Activated B cell treated with CpG ODN at 0.5 μM for 24 hours (primary cell): ENCODE data around the gene GRAMD1A. TPM values are rescaled to one million over a fixed set of nuclear protein-coding genes. Genes with fewer than 3 reads are reported as not detected.

Experiments used
- ATAC-seq: fragments of 200-7000 bp; cut with Tn5 transposase; one replicate; pipeline ENCODE4 v1.10.0; 2021; ENCODE audit warnings: low read depth, mild to moderate bottlenecking, moderate library complexity
- CTCF ChIA-PET: fragments of 350-600 bp; sonication (Branson Sonifier 250); formaldehyde crosslinking; loops from one replicate; lab custom pipeline; 2021; ENCODE audit warnings: antibody characterized with exemption; lab: Charles Lee
- POLR2A ChIA-PET: fragments of 350-600 bp; sonication (Branson Sonifier 250); formaldehyde crosslinking; loops from one replicate; lab custom pipeline; 2021; ENCODE audit warnings: antibody characterized with exemption; lab: Charles Lee
- DNase-seq: peaks from one replicate; pipeline ENCODE4 v3.0.0; 2022
- H3K27ac Mint-ChIP-seq: one replicate; pipeline ENCODE4 v1.8.0; 2020; ENCODE audit warnings: mixed read lengths
- H3K27me3 Mint-ChIP-seq: one replicate; pipeline ENCODE4 v1.8.0; 2021; ENCODE audit warnings: mixed read lengths
- H3K36me3 Mint-ChIP-seq: one replicate; pipeline ENCODE4 v1.8.0; 2021; ENCODE audit warnings: low read depth, mixed read lengths
- H3K4me1 Mint-ChIP-seq: one replicate; pipeline ENCODE4 v1.8.0; 2021; ENCODE audit warnings: mixed read lengths
- H3K4me3 Mint-ChIP-seq: one replicate; pipeline ENCODE4 v1.8.0; 2020; ENCODE audit warnings: mild to moderate bottlenecking, mixed read lengths
- H3K9me3 Mint-ChIP-seq: one replicate; pipeline ENCODE4 v1.8.0; 2020; ENCODE audit warnings: mixed read lengths
- CTCF ChIP-seq: fragments of 200-600 bp; IDR thresholded peaks from one replicate; pipeline ENCODE4 v1.8.0; 2022; ENCODE audit warnings: antibody characterized with exemption, mild to moderate bottlenecking
- intact Hi-C: fragments of 100-400 bp; cut with micrococcal nuclease; formaldehyde crosslinking; loops from one replicate; pipeline ENCODE4 v1.15.1; 2024
- total RNA-seq: library from RNA; stranded (reverse); gene quantifications from 2 replicates; pipeline ENCODE4 v1.2.3, GENCODE V29; 2022

GRAMD1A gene
- total RNA-seq, 1 donor from 2014 or later = 52.9 TPM

GRCh38 chr19:35070471-35070870 lies 70.3 kb downstream of the GRAMD1A start:
- Mint-ChIP-seq H3K36me3 (no peaks in the 10 kb centered on the region), H3K4me1 (peaks cover 45% of the 10 kb centered on the region), H3K27me3 (no peaks in the 10 kb centered on the region), H3K4me3 (no peak overlapping the region), H3K9me3 (no peaks in the 10 kb centered on the region), H3K27ac (no peak overlapping the region)
- ChIA-PET CTCF (interaction anchor here (0.8 to 4.2 kb wide), 9 partner anchors 11 to 440 kb away, joined by 3 to 33 read pairs (median 6); partner anchors contain the start of gene FXYD3), POLR2A (interaction anchor here (0.7 kb wide), 1 partner anchor 10 kb away, joined by 3 read pairs; no protein-coding TSS in a partner anchor)
- intact Hi-C loops = no loop called here
- DNase-seq (no peak), ATAC-seq (no peak)
- TF ChIP-seq CTCF = no peak

GRCh38 chr19:35073516-35073915 lies 73.4 kb downstream of the GRAMD1A start:
- DNase-seq (no peak), ATAC-seq (no peak)
- Mint-ChIP-seq H3K27ac (no peak overlapping the region), H3K36me3 (no peaks in the 10 kb centered on the region), H3K27me3 (no peaks in the 10 kb centered on the region), H3K4me3 (no peak overlapping the region), H3K4me1 (peaks cover 50% of the 10 kb centered on the region), H3K9me3 (no peaks in the 10 kb centered on the region)
- CTCF ChIA-PET = no interaction called here
- intact Hi-C loops = no loop called here
- POLR2A ChIA-PET = no interaction called here
- no peak for TF ChIP-seq CTCF

GRCh38 chr19:35073941-35074340 lies 73.8 kb downstream of the GRAMD1A start:
- no peak for DNase-seq
- Mint-ChIP-seq H3K27ac (no peak overlapping the region), H3K27me3 (no peaks in the 10 kb centered on the region), H3K9me3 (no peaks in the 10 kb centered on the region), H3K4me1 (peaks cover 50% of the 10 kb centered on the region), H3K4me3 (no peak overlapping the region), H3K36me3 (no peaks in the 10 kb centered on the region)
- ChIA-PET POLR2A (interaction anchor here (0.6 to 0.8 kb wide), 3 partner anchors 12 to 109 kb away, joined by 3 to 7 read pairs (median 3); no protein-coding TSS in a partner anchor), CTCF (no interaction called here)
- TF ChIP-seq CTCF = no peak
- intact Hi-C loops = loop anchor here (1.0 kb wide), 1 partner anchor 10 kb away; no protein-coding TSS in a partner anchor
- no peak for ATAC-seq

- peak; percentile 49 for ATAC-seq
- ChIA-PET CTCF (no interaction called here), POLR2A (interaction anchor here (0.6 to 0.8 kb wide), 4 partner anchors 10 to 110 kb away, joined by 3 to 7 read pairs (median 3); no protein-coding TSS in a partner anchor)
- Mint-ChIP-seq H3K4me1 (peaks cover 49% of the 10 kb centered on the region), H3K27me3 (no peaks in the 10 kb centered on the region), H3K4me3 (no peak overlapping the region), H3K27ac (no peak overlapping the region), H3K36me3 (no peaks in the 10 kb centered on the region), H3K9me3 (no peaks in the 10 kb centered on the region)
- intact Hi-C loops = loop anchor here (1.0 kb wide), 1 partner anchor 10 kb away; no protein-coding TSS in a partner anchor
- TF ChIP-seq CTCF = no peak
- no peak for DNase-seq
These were observed 74.5 kb downstream of the GRAMD1A start for GRCh38 chr19:35074426-35075201.
